HUES64 (cell line): Measurements from ENCODE around the gene AGAP1.

Source experiments
- H3K27ac ChIP-seq: 2 replicates; pipeline ENCODE4 v1.7.0; 2013; ENCODE audit warnings: low read depth, low read length, inconsistent platforms
- H3K27me3 ChIP-seq: 2 replicates; pipeline ENCODE4 v1.6.1; 2013; ENCODE audit warnings: mild to moderate bottlenecking, low read length; ENCODE audit not compliant: insufficient read depth
- H3K36me3 ChIP-seq: 2 replicates; pipeline ENCODE4 v1.6.1; 2013; ENCODE audit warnings: mild to moderate bottlenecking, low read length; ENCODE audit not compliant: insufficient read depth
- H3K4me1 ChIP-seq: 2 replicates; pipeline ENCODE4 v1.6.1; 2013; ENCODE audit warnings: mild to moderate bottlenecking, low read length, moderate library complexity; ENCODE audit not compliant: insufficient read depth
- H3K4me3 ChIP-seq: 2 replicates; pipeline ENCODE4 v1.5.1; 2013; ENCODE audit warnings: mild to moderate bottlenecking, low read length, moderate library complexity
- H3K9ac ChIP-seq: 2 replicates; pipeline ENCODE4 v1.6.1; 2013; ENCODE audit warnings: mild to moderate bottlenecking, low read depth, low read length
- H3K9me3 ChIP-seq: 2 replicates; pipeline ENCODE4 v1.6.1; 2013; ENCODE audit warnings: low read depth, low read length; ENCODE audit not compliant: insufficient read depth
- WGBS: fragments of 150-250, 120-280 bp; methylation state at CpG from one replicate; pipeline ENCODE4 v1.1.7; 2013; ENCODE audit warnings: missing lambda C conversion rate; 5-methylcytosine and 5-hydroxymethylcytosine counted together

The AGAP1 gene

DNA sequence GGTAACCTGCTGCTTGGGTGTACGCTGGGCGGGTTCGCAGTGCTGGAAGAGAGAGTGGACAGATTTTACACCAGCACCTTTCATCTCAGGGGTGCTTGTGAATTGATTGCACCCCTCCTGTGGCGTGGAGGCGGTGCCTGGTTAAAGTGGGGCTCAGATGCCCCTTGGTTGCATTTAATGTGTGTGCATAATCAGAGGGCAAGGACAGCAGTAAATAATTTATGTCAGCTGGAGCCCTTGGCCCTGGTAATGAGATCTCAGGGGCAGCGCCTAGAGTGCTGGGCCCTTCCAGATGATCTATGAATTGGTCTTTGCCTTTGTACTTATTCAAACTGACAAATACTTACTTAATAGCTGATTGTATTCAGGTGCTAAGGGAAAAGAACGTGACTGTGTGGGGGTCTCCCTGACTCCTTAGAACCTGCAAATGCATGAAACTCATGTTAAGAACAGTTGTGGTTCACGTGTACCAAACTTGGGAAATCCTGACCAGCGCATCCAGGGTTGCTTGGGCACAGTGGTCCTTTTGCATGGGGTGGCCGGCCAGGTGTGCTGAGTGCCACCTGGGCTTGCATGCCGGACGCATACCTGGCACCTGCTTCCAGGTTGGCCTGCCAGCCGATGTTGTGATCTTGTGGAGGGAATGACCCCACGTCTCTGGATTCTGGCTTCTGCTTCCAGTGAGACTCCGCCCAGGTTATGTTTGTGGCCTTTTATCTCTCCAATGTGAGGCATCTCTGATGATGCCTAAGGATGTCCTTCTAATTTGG is 118.5 kb downstream of the AGAP1 start:
- WGBS: 93% methylated on average over 15 of the region's 15 CpGs
- no peak overlapping the region for H3K4me3 ChIP-seq
- no peaks in the 10 kb centered on the region for H3K4me1 ChIP-seq

DNA sequence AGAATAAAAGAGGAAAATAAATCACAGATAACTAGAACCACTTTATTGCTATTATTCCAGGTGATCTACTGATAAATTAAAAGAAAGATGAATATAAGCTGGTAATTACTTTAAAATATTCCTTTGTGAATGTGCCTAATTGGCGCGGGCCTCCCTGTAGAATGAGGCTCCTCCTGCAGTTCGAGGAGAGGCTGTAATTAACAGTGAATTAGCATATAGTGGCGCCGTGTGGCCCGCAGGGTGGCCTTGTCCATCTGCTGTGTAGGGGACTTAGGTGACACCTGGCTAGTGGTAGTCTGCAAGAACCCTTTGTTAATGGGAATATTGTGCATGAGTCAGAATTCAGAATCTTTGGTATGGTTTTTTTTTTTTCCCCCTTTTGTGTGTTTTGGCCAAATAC is 119.8 kb downstream of the AGAP1 start:
- no peak overlapping the region for H3K27ac ChIP-seq
- no peaks in the 10 kb centered on the region for H3K36me3 ChIP-seq
- no peaks in the 10 kb centered on the region for H3K27me3 ChIP-seq
- no peak overlapping the region for H3K9ac ChIP-seq
- no peaks in the 10 kb centered on the region for H3K9me3 ChIP-seq
- 84% methylated on average over 6 of the region's 6 CpGs for WGBS
- H3K4me3 ChIP-seq: no peak overlapping the region
- H3K4me1 ChIP-seq: no peaks in the 10 kb centered on the region

More for the DNA sequence above, 118.5 kb downstream of the AGAP1 start:
- no peaks in the 10 kb centered on the region for H3K27me3 ChIP-seq
- H3K36me3 ChIP-seq: no peaks in the 10 kb centered on the region
- no peaks in the 10 kb centered on the region for H3K9me3 ChIP-seq
- H3K9ac ChIP-seq: no peak overlapping the region
- no peak overlapping the region for H3K27ac ChIP-seq

DNA sequence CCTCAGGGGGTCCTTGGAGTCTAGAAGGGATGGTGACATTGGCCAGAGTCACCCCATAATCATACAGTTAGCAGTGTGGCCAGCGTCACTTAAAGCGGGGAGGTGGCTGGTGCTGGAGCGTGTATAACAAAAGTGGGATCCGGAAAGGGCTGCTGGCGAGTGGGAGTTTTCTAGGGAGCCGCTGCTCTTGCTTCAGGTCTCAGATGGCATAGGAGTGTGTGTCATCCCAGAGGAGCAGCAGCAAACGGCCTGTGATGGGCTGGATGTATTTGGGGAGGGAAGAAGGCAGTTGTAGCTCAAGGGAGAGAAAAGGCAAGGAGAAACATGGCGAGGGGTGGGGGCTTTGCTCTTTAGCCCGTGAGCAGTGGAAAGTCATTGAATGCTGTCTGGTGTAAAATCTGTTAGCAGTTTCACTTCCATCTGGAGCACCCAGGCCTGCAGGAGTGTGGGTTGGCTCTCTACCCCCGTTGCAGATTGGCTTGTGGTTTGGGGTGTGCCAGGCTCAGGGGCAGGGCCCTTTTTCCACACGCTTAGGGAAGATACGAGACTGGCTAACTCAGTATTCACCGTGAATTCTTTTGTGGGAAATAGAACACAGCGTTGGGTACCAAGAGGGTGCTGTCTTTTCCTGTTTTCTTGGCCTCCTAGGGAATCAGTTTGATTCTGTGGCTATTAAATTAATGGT is 120.5 kb downstream of the AGAP1 start:
- whole genome bisulfite sequencing: 90% methylated on average over 14 of the region's 14 CpGs
- Histone ChIP-seq H3K27ac (no peak overlapping the region), H3K36me3 (no peaks in the 10 kb centered on the region)

GRCh38 chr2:235614900-235615712 is 121.3 kb downstream of the AGAP1 start:
- no peak overlapping the region for H3K27ac ChIP-seq
- H3K36me3 ChIP-seq: no peaks in the 10 kb centered on the region
- no peak overlapping the region for H3K4me3 ChIP-seq
- H3K4me1 ChIP-seq: no peaks in the 10 kb centered on the region
- no peak overlapping the region for H3K9ac ChIP-seq
- WGBS: 93% methylated on average over 11 of the region's 11 CpGs
- no peaks in the 10 kb centered on the region for H3K27me3 ChIP-seq
- no peaks in the 10 kb centered on the region for H3K9me3 ChIP-seq

More for the DNA sequence above, 120.5 kb downstream of the AGAP1 start:
- Histone ChIP-seq H3K4me1 (no peaks in the 10 kb centered on the region), H3K27me3 (no peaks in the 10 kb centered on the region), H3K9ac (no peak overlapping the region), H3K9me3 (no peaks in the 10 kb centered on the region), H3K4me3 (no peak overlapping the region)

DNA sequence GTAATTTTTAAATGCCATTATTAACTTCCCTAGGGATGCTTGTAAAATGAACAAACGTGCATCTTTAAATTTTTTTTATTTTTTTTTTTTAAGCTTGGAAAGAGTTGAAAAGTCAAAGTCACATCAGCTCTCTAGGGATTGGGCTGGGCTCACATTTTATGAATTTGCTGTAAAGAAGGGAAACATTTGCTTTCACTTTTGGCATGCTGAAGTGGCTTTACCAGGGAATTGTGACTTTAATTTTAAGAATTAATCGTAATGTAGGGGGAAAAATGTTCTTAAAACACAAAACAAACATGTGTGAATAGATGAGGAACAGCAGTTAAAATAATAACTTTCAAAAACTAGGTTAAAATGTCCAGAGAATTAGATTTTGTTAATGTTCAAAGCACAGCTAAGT is 123.0 kb downstream of the AGAP1 start:
- WGBS: 93% methylated on average over 2 of the region's 2 CpGs
- no peaks in the 10 kb centered on the region for H3K9me3 ChIP-seq
- H3K27me3 ChIP-seq: no peaks in the 10 kb centered on the region
- no peaks in the 10 kb centered on the region for H3K36me3 ChIP-seq
- no peak overlapping the region for H3K4me3 ChIP-seq
- no peaks in the 10 kb centered on the region for H3K4me1 ChIP-seq
- no peak overlapping the region for H3K27ac ChIP-seq
- H3K9ac ChIP-seq: no peak overlapping the region

- no peaks in the 10 kb centered on the region for H3K9me3 ChIP-seq
- H3K4me3 ChIP-seq: no peak overlapping the region
- no peak overlapping the region for H3K9ac ChIP-seq
- WGBS: 98% methylated on average over 7 of the region's 7 CpGs
- no peak overlapping the region for H3K27ac ChIP-seq
- no peaks in the 10 kb centered on the region for H3K27me3 ChIP-seq
- H3K4me1 ChIP-seq: no peaks in the 10 kb centered on the region
- no peaks in the 10 kb centered on the region for H3K36me3 ChIP-seq
Observed at GRCh38 chr2:235618039-235618438, 124.2 kb downstream of the AGAP1 start.

- 0 out of 2 replicates have a peak, but pooled peaks cover 5% of the 10 kb centered on the region for H3K4me1 ChIP-seq
- no peak overlapping the region for H3K9ac ChIP-seq
- H3K4me3 ChIP-seq: no peak overlapping the region
- no peak overlapping the region for H3K27ac ChIP-seq
- H3K9me3 ChIP-seq: no peaks in the 10 kb centered on the region
- WGBS: 96% methylated on average over 6 of the region's 6 CpGs
- H3K27me3 ChIP-seq: no peaks in the 10 kb centered on the region
- no peaks in the 10 kb centered on the region for H3K36me3 ChIP-seq
Observed at GRCh38 chr2:235619544-235619943, 125.7 kb downstream of the AGAP1 start.

DNA sequence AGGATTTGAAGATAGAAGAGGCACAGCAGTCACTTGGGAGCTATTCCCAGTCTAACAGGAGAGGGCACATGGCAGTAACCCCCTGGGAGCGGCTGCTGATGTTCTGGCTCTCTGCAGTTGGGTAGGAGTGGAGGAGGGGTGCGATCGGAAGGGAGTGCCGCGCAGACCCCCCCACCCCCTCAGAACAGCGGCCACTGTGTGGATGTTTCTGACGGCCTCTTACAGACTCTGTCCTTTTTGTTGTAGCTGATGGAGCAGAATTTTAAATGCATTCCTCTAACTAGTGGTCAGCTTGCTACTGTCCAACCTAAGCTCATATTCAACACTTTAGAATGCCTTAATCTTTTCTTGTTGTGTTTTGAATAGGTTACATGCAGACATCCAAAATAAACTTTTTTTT is 127.9 kb downstream of the AGAP1 start:
- H3K4me1 ChIP-seq: 0 out of 2 replicates have a peak, but pooled peaks cover 5% of the 10 kb centered on the region
- no peak overlapping the region for H3K27ac ChIP-seq
- no peaks in the 10 kb centered on the region for H3K9me3 ChIP-seq
- H3K9ac ChIP-seq: no peak overlapping the region
- H3K36me3 ChIP-seq: no peaks in the 10 kb centered on the region
- 77% methylated on average over 2 of the region's 7 CpGs for WGBS
- H3K4me3 ChIP-seq: no peak overlapping the region
- H3K27me3 ChIP-seq: no peaks in the 10 kb centered on the region

DNA sequence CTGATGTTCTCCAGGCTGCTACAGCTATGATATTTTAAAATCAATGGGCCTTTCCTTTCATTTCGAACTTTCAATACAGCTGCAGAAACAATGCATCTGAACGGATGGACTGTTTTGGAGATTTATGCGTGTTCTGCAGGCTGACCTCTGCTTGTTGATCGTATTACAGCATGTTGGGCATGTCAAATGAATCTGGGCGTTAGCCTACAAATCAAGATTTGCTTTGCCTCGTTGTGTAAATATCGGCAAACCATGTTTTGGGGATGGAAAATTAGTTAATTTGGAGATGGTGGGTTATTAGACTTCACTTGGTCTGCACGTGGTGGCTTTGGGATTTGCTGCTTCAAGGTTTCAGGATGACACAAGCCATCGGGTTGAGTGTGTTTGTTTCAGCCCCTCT is 129.3 kb downstream of the AGAP1 start:
- Histone ChIP-seq H3K4me3 (no peak overlapping the region), H3K27ac (no peak overlapping the region), H3K9me3 (no peaks in the 10 kb centered on the region), H3K9ac (no peak overlapping the region), H3K36me3 (no peaks in the 10 kb centered on the region), H3K27me3 (no peaks in the 10 kb centered on the region), H3K4me1 (0 out of 2 replicates have a peak, but pooled peaks cover 5% of the 10 kb centered on the region)
- WGBS: 88% methylated on average over 9 of the region's 9 CpGs

DNA sequence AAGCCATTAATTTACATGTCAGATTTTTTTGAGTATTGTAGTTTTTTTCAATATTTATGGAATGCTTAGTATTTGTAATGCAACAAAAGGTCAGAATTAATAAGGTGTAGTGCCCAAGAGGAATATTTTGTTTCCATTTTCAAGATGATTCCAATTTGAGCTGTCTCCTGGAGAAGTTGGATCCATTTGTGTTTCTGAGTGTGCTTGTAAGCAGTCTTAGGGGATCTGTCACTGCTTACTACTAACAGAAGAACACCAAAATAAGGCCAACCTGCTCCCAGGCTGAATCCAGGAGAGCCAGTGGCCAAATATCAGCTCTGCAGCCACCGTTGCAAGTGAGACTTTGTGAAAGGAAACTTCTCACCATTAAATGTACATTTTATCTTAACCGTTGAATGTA is 129.9 kb downstream of the AGAP1 start:
- WGBS: 100% methylated on average over 2 of the region's 2 CpGs
- Histone ChIP-seq H3K9ac (no peak overlapping the region), H3K4me1 (0 out of 2 replicates have a peak, but pooled peaks cover 5% of the 10 kb centered on the region), H3K36me3 (no peaks in the 10 kb centered on the region), H3K27me3 (no peaks in the 10 kb centered on the region), H3K9me3 (no peaks in the 10 kb centered on the region), H3K4me3 (no peak overlapping the region), H3K27ac (no peak overlapping the region)

DNA sequence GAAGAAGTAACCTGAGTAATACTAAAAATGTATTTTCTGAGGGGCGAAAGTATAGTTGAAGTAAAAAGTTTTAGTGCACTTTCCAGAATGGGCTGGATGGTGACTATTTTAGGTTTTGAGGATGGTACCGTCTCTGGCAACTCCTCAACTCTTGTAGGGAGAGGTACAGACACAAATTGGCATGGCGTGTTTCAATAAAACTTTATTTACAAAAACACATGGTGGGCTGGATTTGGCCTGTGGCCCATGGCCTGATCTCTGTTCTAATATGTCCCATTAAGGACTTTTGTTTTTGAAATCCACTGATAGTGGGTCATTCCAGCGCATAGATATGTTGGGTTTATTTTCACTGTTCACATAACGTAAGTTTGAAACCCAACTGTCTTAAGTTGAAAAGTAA is 132.8 kb downstream of the AGAP1 start:
- Histone ChIP-seq H3K9me3 (no peaks in the 10 kb centered on the region), H3K27me3 (no peaks in the 10 kb centered on the region), H3K27ac (no peak overlapping the region), H3K4me3 (no peak overlapping the region), H3K9ac (no peak overlapping the region), H3K36me3 (no peaks in the 10 kb centered on the region), H3K4me1 (0 out of 2 replicates have a peak, but pooled peaks cover 5% of the 10 kb centered on the region)
- WGBS: 93% methylated on average over 5 of the region's 5 CpGs
